Thymus (tissue), 11 donors: ENCODE results near the gene MPL. TPM values are rescaled to one million over a fixed set of nuclear protein-coding genes. Genes with fewer than 3 reads are reported as not detected.

Experiments
- DNase-seq, 9 donors: peaks; one replicate each; pipeline ENCODE4 v3.0.0-alpha.2; 2013; ENCODE audit warnings: low spot score in 9 of 9, low read depth in 6 of 9, missing footprints in 1 of 9
- H3K27ac ChIP-seq, 2 donors: one replicate each; pipeline ENCODE4 v1.5.1; 2013; ENCODE audit warnings: control low read depth in 1 of 2, low read depth in 1 of 2, low read length in 1 of 2, mild to moderate bottlenecking in 1 of 2, moderate library complexity in 1 of 2
- H3K27me3 ChIP-seq, 2 donors: one replicate each; pipeline ENCODE4 v1.5.1; 2013; ENCODE audit warnings: low read length in 1 of 2; ENCODE audit not compliant: control insufficient read depth in 2 of 2, insufficient read depth in 1 of 2
- H3K36me3 ChIP-seq, 2 donors: one replicate each; pipeline ENCODE4 v1.5.1; 2013; ENCODE audit warnings: low read length in 1 of 2, mild to moderate bottlenecking in 1 of 2, moderate library complexity in 1 of 2; ENCODE audit not compliant: control insufficient read depth in 2 of 2, insufficient read depth in 2 of 2
- H3K4me1 ChIP-seq, 2 donors: one replicate each; pipeline ENCODE4 v1.5.1; 2013; ENCODE audit warnings: low read length in 2 of 2; ENCODE audit not compliant: control insufficient read depth in 2 of 2, insufficient read depth in 2 of 2
- H3K4me3 ChIP-seq, 2 donors: one replicate each; pipeline ENCODE4 v1.5.1; 2013; ENCODE audit warnings: low read length in 2 of 2, control low read depth in 1 of 2, mild to moderate bottlenecking in 1 of 2
- H3K9me3 ChIP-seq, 2 donors: one replicate each; pipeline ENCODE4 v1.5.1; 2013; ENCODE audit warnings: low read length in 1 of 2, mild to moderate bottlenecking in 1 of 2; ENCODE audit not compliant: control insufficient read depth in 2 of 2, insufficient read depth in 1 of 2
- WGBS: extraction: QIAGEN DNeasy Blood & Tissue Kit; methylation state at CpG from one replicate; pipeline ENCODE4 v1.1.7; 2013; 5-methylcytosine and 5-hydroxymethylcytosine counted together
- polyA plus RNA-seq: library from polyadenylated mRNA; stranded (reverse); fragments of 200-250 nt; gene quantifications from one replicate; pipeline ENCODE4 v1.2.3, GENCODE V29; 2013
- total RNA-seq: library from RNA; stranded (reverse); fragments of 120-200 nt; gene quantifications from one replicate; pipeline ENCODE4 v1.2.4, GENCODE V29; 2013
- donor health status: healthy.

MPL gene
- total and polyA plus RNA-seq, 2 donors, result 0.02 to 0.05 TPM

DNA sequence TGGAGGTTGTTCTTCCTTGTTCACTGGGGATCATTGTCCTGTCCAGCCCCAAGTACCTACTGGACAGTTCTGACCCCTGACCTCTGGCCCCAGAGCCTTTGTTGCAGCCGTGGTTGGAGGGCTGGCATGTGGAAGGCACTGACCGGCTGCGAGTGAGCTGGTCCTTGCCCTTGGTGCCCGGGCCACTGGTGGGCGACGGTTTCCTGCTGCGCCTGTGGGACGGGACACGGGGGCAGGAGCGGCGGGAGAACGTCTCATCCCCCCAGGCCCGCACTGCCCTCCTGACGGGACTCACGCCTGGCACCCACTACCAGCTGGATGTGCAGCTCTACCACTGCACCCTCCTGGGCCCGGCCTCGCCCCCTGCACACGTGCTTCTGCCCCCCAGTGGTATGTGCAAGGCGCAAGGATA is 25.4 kb upstream of the MPL start:
- H3K36me3 ChIP-seq, result no peaks in the 10 kb centered on the region
- H3K4me3 ChIP-seq, result no peak overlapping the region
- no peaks in the 10 kb centered on the region for H3K9me3 ChIP-seq
- H3K4me1 ChIP-seq, result no peaks in the 10 kb centered on the region
- H3K27me3 ChIP-seq, result no peaks in the 10 kb centered on the region
- DNase-seq, result no peak
- 98% methylated on average over 19 of the region's 19 CpGs for WGBS
- H3K27ac ChIP-seq, result no peak overlapping the region

DNA sequence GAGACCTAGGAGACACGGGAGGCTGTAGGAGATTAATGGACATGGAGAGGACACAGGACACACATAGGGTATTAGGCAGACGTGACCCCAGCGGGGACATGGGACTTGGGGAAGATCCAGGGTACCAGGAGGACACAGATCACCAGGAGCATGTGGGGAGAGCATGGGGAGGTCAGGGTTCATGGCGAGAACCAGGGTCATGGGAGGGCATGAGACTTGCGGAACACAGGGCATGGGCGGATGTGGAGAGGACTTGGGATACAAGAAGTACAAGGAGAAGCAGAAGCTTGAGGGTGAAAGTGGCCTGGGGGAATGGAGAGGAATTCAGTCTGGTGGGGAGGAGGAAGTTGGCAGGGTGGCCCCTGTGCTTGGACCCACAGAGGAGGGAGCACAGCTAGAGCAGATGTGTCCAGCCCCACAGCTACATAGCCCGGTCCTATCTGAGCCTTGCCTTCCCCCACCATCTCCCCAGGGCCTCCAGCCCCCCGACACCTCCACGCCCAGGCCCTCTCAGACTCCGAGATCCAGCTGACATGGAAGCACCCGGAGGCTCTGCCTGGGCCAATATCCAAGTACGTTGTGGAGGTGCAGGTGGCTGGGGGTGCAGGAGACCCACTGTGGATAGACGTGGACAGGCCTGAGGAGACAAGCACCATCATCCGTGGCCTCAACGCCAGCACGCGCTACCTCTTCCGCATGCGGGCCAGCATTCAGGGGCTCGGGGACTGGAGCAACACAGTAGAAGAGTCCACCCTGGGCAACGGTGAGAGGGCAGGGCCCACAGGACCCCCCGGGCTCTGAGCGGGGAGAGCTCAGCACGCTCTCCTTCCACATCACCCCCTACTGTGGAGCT is 24.7 kb upstream of the MPL start:
- Histone ChIP-seq H3K27me3 (no peaks in the 10 kb centered on the region), H3K9me3 (no peaks in the 10 kb centered on the region)
- no peak for DNase-seq

DNA sequence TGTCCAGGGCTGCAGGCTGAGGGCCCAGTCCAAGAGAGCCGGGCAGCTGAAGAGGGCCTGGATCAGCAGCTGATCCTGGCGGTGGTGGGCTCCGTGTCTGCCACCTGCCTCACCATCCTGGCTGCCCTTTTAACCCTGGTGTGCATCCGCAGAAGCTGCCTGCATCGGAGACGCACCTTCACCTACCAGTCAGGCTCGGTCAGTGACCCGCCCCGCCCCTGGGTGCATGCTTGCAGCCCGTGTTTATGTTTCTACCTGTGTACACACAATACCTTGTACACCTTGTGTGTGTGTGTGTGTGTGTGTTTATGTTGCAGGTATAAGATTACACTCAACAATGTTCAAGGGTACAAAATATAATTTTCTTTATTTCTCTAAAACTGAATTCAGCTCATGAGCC is 23.8 kb upstream of the MPL start:
- no peaks in the 10 kb centered on the region for H3K36me3 ChIP-seq
- no peaks in the 10 kb centered on the region for H3K27me3 ChIP-seq
- H3K9me3 ChIP-seq, result no peaks in the 10 kb centered on the region
- no peak overlapping the region for H3K27ac ChIP-seq
- 97% methylated on average over 10 of the region's 10 CpGs for WGBS
- DNase-seq, result no peak
- H3K4me3 ChIP-seq, result no peak overlapping the region
- no peaks in the 10 kb centered on the region for H3K4me1 ChIP-seq

More for the DNA sequence above, 24.7 kb upstream of the MPL start:
- Histone ChIP-seq H3K36me3 (no peaks in the 10 kb centered on the region), H3K4me3 (no peak overlapping the region), H3K27ac (no peak overlapping the region), H3K4me1 (no peaks in the 10 kb centered on the region)
- WGBS, result 97% methylated on average over 24 of the region's 24 CpGs

DNA sequence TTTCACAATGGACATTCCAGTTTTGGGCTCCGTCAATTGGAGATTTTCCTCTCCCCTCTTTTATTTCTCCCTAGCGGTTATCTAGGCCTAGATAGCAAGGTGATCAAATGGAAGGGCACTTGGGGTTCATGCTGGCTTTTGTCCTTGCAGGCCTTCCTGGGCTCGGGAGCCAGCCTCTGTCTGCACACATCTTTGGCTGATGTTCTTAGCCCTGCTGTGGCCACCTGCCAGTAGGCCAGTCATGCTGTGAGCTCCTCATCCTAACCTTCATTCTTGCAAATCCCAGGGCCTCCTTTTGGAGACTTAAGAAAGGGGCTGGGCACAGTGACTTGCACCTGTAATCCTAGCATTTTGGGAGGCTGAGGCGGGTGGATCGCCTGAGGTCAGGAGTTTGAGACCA is 23.4 kb upstream of the MPL start:
- DNase-seq, result no peak

DNA sequence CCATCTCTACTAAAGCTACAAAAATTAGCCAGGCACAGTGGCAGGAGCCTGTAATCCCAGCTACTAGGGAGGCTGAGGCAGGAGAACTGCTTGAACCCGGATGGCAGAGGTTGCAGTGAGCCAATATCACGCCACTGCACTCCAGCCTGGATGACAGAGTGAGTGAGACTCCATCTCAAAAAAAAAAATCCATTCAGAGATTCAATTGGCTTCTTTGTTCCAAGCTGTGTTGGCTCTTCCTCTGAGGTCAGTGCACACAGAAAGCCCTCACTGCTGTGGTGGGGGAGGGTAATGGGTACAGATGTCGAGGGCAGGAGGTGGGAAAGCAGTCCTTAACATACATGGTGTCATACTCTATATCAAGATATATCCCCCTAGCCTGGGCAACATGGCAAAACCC is 22.1 kb upstream of the MPL start:
- 97% methylated on average over 3 of the region's 3 CpGs for WGBS
- no peak overlapping the region for H3K4me3 ChIP-seq

More for the DNA sequence above, 23.4 kb upstream of the MPL start:
- WGBS, result 97% methylated on average over 5 of the region's 5 CpGs
- Histone ChIP-seq H3K9me3 (no peaks in the 10 kb centered on the region), H3K36me3 (no peaks in the 10 kb centered on the region), H3K27me3 (no peaks in the 10 kb centered on the region), H3K4me1 (no peaks in the 10 kb centered on the region), H3K4me3 (no peak overlapping the region), H3K27ac (no peak overlapping the region)

DNA sequence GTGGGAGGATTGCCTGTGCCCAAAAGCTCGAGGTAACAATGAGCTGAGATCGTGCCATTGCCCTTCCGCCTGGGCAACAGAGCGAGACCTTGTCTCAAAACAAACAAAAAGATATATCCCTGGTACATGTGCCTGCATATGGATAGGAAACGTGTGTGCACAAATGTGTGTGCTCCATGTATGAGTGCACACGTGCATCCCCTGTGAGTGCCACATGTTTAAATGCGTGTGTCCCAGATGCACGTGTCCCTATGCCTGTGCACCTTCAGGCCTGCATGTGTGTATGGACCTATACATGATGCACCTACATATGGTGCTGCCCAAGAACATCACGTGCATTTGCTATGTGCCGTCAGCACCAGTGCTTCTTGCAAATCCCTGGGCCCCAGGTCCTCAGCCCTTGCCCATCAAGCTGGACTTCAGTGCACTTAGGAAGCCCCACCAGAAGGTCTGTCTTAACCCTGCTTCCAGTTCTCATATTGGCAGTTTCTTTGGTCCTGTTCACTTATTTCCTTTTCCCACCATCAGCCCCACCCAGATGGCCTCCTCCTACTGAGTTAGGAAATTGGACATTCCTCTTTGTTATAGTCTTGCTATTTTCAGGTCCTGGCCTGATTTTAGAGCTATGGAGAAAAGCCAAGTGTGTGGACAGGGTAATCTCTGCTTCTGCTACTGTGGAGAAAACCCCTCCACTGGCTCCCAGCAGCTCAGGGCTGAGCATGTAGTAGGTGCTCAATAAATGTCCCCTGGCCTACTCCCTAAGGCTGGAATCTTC is 21.5 kb upstream of the MPL start:
- Histone ChIP-seq H3K4me3 (no peak overlapping the region), H3K4me1 (no peaks in the 10 kb centered on the region), H3K9me3 (no peaks in the 10 kb centered on the region), H3K27me3 (no peaks in the 10 kb centered on the region), H3K27ac (no peak overlapping the region), H3K36me3 (no peaks in the 10 kb centered on the region)
- no peak for DNase-seq
- WGBS, result 97% methylated on average over 10 of the region's 10 CpGs

More for the DNA sequence above, 22.1 kb upstream of the MPL start:
- H3K9me3 ChIP-seq, result no peaks in the 10 kb centered on the region
- no peak overlapping the region for H3K27ac ChIP-seq
- DNase-seq, result no peak
- no peaks in the 10 kb centered on the region for H3K27me3 ChIP-seq
- H3K4me1 ChIP-seq, result no peaks in the 10 kb centered on the region
- no peaks in the 10 kb centered on the region for H3K36me3 ChIP-seq

DNA sequence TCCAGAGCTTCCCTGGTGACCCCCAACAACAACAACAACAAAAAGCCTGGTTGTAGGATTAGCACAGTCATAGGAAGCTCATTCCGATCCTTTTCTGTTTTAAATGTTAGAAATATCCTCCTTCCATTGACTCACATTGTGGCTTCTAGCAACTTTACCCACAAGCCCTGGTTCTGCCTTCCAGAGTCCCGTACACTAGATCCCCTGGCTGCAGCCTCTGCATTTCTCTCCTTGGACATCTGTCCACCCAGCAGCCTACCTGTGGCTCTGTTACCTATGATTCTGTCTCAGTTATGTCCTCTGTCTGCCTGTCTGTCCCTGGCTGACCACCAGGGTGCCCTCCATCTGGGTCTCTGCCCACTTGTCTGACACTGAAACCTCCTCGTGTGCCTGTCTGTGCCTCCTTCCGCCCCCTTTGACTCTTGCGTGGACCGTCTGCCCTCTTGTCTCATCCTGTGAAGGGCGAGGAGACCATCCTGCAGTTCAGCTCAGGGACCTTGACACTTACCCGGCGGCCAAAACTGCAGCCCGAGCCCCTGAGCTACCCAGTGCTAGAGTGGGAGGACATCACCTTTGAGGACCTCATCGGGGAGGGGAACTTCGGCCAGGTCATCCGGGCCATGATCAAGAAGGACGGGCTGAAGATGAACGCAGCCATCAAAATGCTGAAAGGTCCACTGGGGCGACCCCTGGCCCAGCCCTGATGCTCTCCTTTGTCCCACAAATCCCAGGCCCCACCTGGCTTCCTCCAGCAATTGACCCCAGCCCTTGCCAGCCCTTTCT is 20.7 kb upstream of the MPL start:
- 95% methylated on average over 16 of the region's 16 CpGs for WGBS
- DNase-seq, result no peak
- Histone ChIP-seq H3K36me3 (no peaks in the 10 kb centered on the region), H3K9me3 (no peaks in the 10 kb centered on the region), H3K4me1 (no peaks in the 10 kb centered on the region), H3K27ac (no peak overlapping the region), H3K27me3 (no peaks in the 10 kb centered on the region), H3K4me3 (no peak overlapping the region)

DNA sequence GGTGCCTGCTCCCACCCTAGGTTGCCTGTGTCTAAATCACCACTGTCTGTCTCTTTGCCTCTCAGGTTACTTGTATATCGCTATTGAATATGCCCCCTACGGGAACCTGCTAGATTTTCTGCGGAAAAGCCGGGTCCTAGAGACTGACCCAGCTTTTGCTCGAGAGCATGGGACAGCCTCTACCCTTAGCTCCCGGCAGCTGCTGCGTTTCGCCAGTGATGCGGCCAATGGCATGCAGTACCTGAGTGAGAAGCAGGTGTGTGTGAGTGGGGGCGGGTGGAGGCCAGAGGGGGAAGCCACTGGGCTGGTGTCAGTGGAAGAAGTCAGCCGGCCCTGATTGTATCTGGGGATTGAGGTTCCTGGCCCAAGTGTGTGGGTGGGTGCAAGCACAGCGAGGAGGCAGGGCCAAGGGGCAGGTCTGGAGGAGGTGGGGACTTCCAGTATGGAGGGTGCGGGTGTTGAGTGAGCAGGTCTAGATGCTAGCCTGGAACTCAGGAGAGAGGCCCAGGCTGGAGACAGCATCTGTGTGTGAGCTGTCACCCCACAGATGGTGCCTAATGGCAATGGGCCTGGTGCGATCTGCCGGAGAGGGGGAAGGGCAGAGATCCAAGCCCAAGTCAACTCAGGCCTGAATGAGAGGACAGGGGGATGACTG is 19.7 kb upstream of the MPL start:
- Histone ChIP-seq H3K4me1 (no peaks in the 10 kb centered on the region), H3K27me3 (no peaks in the 10 kb centered on the region), H3K27ac (no peak overlapping the region), H3K36me3 (no peaks in the 10 kb centered on the region), H3K4me3 (no peak overlapping the region), H3K9me3 (no peaks in the 10 kb centered on the region)
- DNase-seq, result no peak
- WGBS, result 96% methylated on average over 15 of the region's 15 CpGs
